ENCODE results near the gene LSM14B. TPM values are rescaled to one million over a fixed set of nuclear protein-coding genes. Genes with fewer than 3 reads are reported as not detected.

Gene LSM14B
- total and polyA plus RNA-seq, 4 donors: 16.4 to 41.7 (median 27.8) TPM

DNA sequence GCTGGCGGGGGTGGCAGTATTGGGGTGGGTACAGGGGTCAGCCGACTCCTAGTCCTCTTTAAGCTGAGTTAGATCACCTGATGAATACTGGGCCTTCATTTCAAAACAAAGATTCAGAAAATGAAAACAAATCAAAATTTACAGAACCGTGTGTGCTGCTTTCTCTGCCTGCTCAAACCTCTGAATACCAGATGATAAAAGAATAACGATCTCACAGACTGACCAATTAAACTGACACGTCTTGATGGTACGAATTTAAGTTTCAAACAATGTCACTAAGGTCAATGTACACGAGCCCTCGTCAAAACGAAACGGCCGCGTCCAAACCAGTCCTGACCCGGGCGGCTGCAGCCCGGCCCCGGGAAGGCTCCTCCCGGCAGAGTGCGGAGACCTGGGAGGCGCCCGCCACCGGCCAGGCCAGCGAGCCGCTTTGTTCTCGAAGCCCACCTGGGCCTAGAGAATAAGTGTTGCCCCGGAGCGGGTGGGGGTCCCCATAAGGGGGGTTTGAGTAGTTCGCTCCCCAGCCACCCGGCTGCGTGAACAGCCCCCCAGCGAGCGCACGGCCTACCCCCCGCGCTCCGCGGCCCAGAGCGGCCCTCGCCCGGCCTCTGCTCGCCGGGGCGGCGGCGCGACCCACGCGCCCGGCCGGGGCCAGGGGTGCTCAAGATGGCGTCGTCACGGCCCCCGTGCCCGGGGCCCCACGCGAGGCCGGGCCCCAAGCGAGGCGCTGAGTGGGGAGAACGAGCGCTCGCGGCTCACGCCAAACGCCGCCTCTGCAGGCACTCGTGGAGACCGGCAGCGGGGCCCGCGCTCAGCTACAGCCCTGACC, 20.2 kb downstream of the LSM14B start:
- H3K4me3 ChIP-seq: peak overlapping the region; percentile 98
- no peak for TF ChIP-seq CTCF (IDR thresholded peaks at IDR 0.05; ENCODE audit: control extremely low read depth, extremely low read depth)
- H3K9me3 ChIP-seq (ENCODE audit: control insufficient read depth in 4 of 4, insufficient read depth in 3 of 4, low read length in 3 of 4): no peaks in the 10 kb centered on the region
- no peaks in the 10 kb centered on the region for H3K27me3 ChIP-seq (ENCODE audit: control insufficient read depth in 3 of 3, insufficient read depth in 3 of 3, low read length in 2 of 3)
- peak overlapping the region; percentile 97 to 98 for H3K27ac ChIP-seq (ENCODE audit: low read depth in 1 of 2, low read length in 1 of 2)
- no peak for DNase-seq
- 1% methylated on average over 71 of the region's 71 CpGs for whole genome bisulfite sequencing, 2 donors
- peaks cover 25 to 32% (median 31%) of the 10 kb centered on the region in 4 donors for H3K36me3 ChIP-seq (ENCODE audit: control insufficient read depth in 4 of 4, insufficient read depth in 4 of 4, low read length in 4 of 4)
- peak overlapping the region; percentile 59 to 75 for H3K9ac ChIP-seq (ENCODE audit: insufficient read depth in 1 of 2, low read length in 2 of 2)
- ATAC-seq (ENCODE audit: insufficient read depth, low FRiP score): peak; percentile 4
- peaks cover 4 to 27% (median 16%) of the 10 kb centered on the region in 5 donors for H3K4me1 ChIP-seq (ENCODE audit: control insufficient read depth in 5 of 5, insufficient read depth in 5 of 5, low read length in 5 of 5)

GRCh38 chr20:62143081-62143956, 21.0 kb downstream of the LSM14B start, which contains the start of the genes PSMA7 and SS18L1:
Gene PSMA7, minus strand, starts transcription at chr20:62143394. Its CDS starts 91 bp downstream, at chr20:62143303.
Gene SS18L1, plus strand, starts transcription at chr20:62143769. Its CDS starts 52 bp downstream, at chr20:62143821.
- peak; percentile 84 to 95 (median 85) for DNase-seq
- H3K9me3 ChIP-seq (ENCODE audit: control insufficient read depth in 4 of 4, insufficient read depth in 3 of 4, low read length in 3 of 4): no peaks in the 10 kb centered on the region

More at GRCh38 chr20:62143081-62143956, 21.0 kb downstream of the LSM14B start, which contains the start of the genes PSMA7 and SS18L1:
- H3K9ac ChIP-seq (ENCODE audit: insufficient read depth in 1 of 2, low read length in 2 of 2): peak within 1 kb of the TSS; percentile 59 to 75
- no peaks in the 10 kb centered on the region for H3K27me3 ChIP-seq (ENCODE audit: control insufficient read depth in 3 of 3, insufficient read depth in 3 of 3, low read length in 2 of 3)
- ATAC-seq (ENCODE audit: insufficient read depth, low FRiP score): peak; percentile 92
- peaks cover 19 to 25% (median 23%) of the 10 kb centered on the region in 4 donors for H3K36me3 ChIP-seq (ENCODE audit: control insufficient read depth in 4 of 4, insufficient read depth in 4 of 4, low read length in 4 of 4)
- peaks cover 4 to 30% (median 16%) of the 10 kb centered on the region in 5 donors for H3K4me1 ChIP-seq (ENCODE audit: control insufficient read depth in 5 of 5, insufficient read depth in 5 of 5, low read length in 5 of 5)
- no peak for TF ChIP-seq CTCF (IDR thresholded peaks at IDR 0.05; ENCODE audit: control extremely low read depth, extremely low read depth)
- peak within 1 kb of the TSS; percentile 98 for H3K4me3 ChIP-seq
- H3K27ac ChIP-seq (ENCODE audit: low read depth in 1 of 2, low read length in 1 of 2): peak within 1 kb of the TSS; percentile 97 to 98
- WGBS, 2 donors: 1% methylated on average over 94 to 148 of the region's 148 CpGs

Data from lung (tissue), 12 donors.